GM21515 (cell line): ENCODE results near the gene PGAP3.

Experiments
- ATAC-seq: cut with Tn5 transposase; IDR thresholded peaks from one replicate; pipeline ENCODE4 v1.9.1; 2021; ENCODE audit not compliant: unreplicated experiment

The PGAP3 gene

GRCh38 chr17:39639566-39640458 lies 48.0 kb downstream of the PGAP3 start:
- ATAC-seq: no peak

GRCh38 chr17:39639043-39639442 lies 48.8 kb downstream of the PGAP3 start:
- no peak for ATAC-seq

GRCh38 chr17:39638317-39638716 lies 49.5 kb downstream of the PGAP3 start:
- ATAC-seq: no peak

GRCh38 chr17:39636927-39637736 lies 50.7 kb downstream of the PGAP3 start, which contains the start of gene STARD3:
Gene STARD3 (plus strand): TSS chr17:39637144. CDS start chr17:39653532, 16,388 bp downstream.
- peak; percentile 71 for ATAC-seq

- no peak for ATAC-seq
Observed at GRCh38 chr17:39636587-39636926, 51.3 kb downstream of the PGAP3 start.

- ATAC-seq: no peak
Observed at GRCh38 chr17:39635614-39636176, 52.2 kb downstream of the PGAP3 start.

- no peak for ATAC-seq
Observed at GRCh38 chr17:39634384-39634871, 53.4 kb downstream of the PGAP3 start.

- no peak for ATAC-seq
Observed at GRCh38 chr17:39633570-39634183, 54.2 kb downstream of the PGAP3 start.

GRCh38 chr17:39632153-39632941 lies 55.5 kb downstream of the PGAP3 start:
- ATAC-seq: no peak

GRCh38 chr17:39631403-39631802 lies 56.5 kb downstream of the PGAP3 start:
- ATAC-seq: no peak

GRCh38 chr17:39629898-39630297 lies 58.0 kb downstream of the PGAP3 start:
- no peak for ATAC-seq

GRCh38 chr17:39629494-39629880 lies 58.4 kb downstream of the PGAP3 start:
- no peak for ATAC-seq

GRCh38 chr17:39628655-39629493 lies 59.0 kb downstream of the PGAP3 start:
- ATAC-seq: no peak

- no peak for ATAC-seq
Observed at GRCh38 chr17:39627712-39628516, 59.9 kb downstream of the PGAP3 start.

- no peak for ATAC-seq
Observed at GRCh38 chr17:39627047-39627711, 60.7 kb downstream of the PGAP3 start.

- ATAC-seq: no peak
Observed at GRCh38 chr17:39626171-39627046, 61.4 kb downstream of the PGAP3 start, which contains the start of gene PPP1R1B. Gene PPP1R1B (plus strand): TSS chr17:39626952. CDS start chr17:39627393, 441 bp downstream.
